CD14-positive monocyte (primary cell): ENCODE measurements around the gene VEPH1. TPM values are rescaled to one million over a fixed set of nuclear protein-coding genes. Genes with fewer than 3 reads are reported as not detected.

Source experiments
- DNase-seq, 3 donors: peaks; one replicate each; pipeline ENCODE4 v3.0.0-alpha.2; 2011 to 2022
- H2AFZ ChIP-seq: 2 replicates; pipeline ENCODE4 v1.6.0; 2012; ENCODE audit warnings: mild to moderate bottlenecking, low read depth, low read length, inconsistent platforms; ENCODE audit not compliant: insufficient read depth, poor library complexity, severe bottlenecking
- H3K27ac ChIP-seq, 2 donors: 1 replicate in 1 of 2; 2 replicates in 1 of 2; pipeline ENCODE4 v1.5.1; 2012 to 2013; ENCODE audit warnings: low read length in 2 of 2, control low read depth in 1 of 2, inconsistent platforms in 1 of 2, low read depth in 1 of 2, mild to moderate bottlenecking in 1 of 2
- H3K27me3 ChIP-seq, 2 donors: one replicate each; pipeline versions ENCODE4 v1.6.0 to v1.6.1; 2011 to 2013; ENCODE audit warnings: low read length in 2 of 2; ENCODE audit not compliant: control insufficient read depth in 2 of 2, insufficient read depth in 2 of 2
- H3K36me3 ChIP-seq, 2 donors: replicated peaks in 1 of 2; 1 replicate in 1 of 2; 2 replicates in 1 of 2; pipeline versions ENCODE4 v1.5.1 to v1.6.1; 2012 to 2013; ENCODE audit warnings: low read length in 2 of 2, control low read depth in 1 of 2, inconsistent platforms in 1 of 2, mild to moderate bottlenecking in 1 of 2; ENCODE audit not compliant: insufficient read depth in 2 of 2, control insufficient read depth in 1 of 2
- H3K4me1 ChIP-seq, 2 donors: 1 replicate in 1 of 2; 2 replicates in 1 of 2; pipeline versions ENCODE4 v1.5.1 to v1.6.1; 2012 to 2013; ENCODE audit warnings: low read length in 2 of 2, control low read depth in 1 of 2, inconsistent platforms in 1 of 2, mild to moderate bottlenecking in 1 of 2, moderate library complexity in 1 of 2; ENCODE audit not compliant: insufficient read depth in 2 of 2, control insufficient read depth in 1 of 2
- H3K4me2 ChIP-seq: replicated peaks from 2 replicates; pipeline ENCODE3; 2012; ENCODE audit warnings: low read length, moderate library complexity, mild to moderate bottlenecking; ENCODE audit not compliant: poor library complexity, severe bottlenecking; ENCODE audit errors: extremely low read depth
- H3K4me3 ChIP-seq, 3 experiments: fragments of 200-600 bp in 1 of 3; sonication (generic) in 1 of 3; replicated peaks in 1 of 3; 1 replicate in 2 of 3; 2 replicates in 1 of 3; pipeline ENCODE4 v1.5.1; 2011 to 2013; ENCODE audit warnings: low read length in 3 of 3, mild to moderate bottlenecking in 3 of 3, control low read depth in 2 of 3, low read depth in 2 of 3, inconsistent platforms in 1 of 3, moderate library complexity in 1 of 3
- H3K79me2 ChIP-seq: 2 replicates; pipeline ENCODE4 v1.6.0; 2012; ENCODE audit warnings: mild to moderate bottlenecking, control low read depth, inconsistent platforms, low read length, moderate library complexity; ENCODE audit not compliant: insufficient read depth
- H3K9ac ChIP-seq: 2 replicates; pipeline ENCODE4 v1.6.0; 2017; ENCODE audit warnings: low read length, mild to moderate bottlenecking; ENCODE audit not compliant: insufficient read depth, poor library complexity, severe bottlenecking
- H3K9me3 ChIP-seq, 2 donors: replicated peaks in 1 of 2; 1 replicate in 1 of 2; 2 replicates in 1 of 2; pipeline versions ENCODE4 v1.5.1 to v1.6.1; 2012 to 2013; ENCODE audit warnings: low read length in 2 of 2, control low read depth in 1 of 2; ENCODE audit not compliant: control insufficient read depth in 1 of 2, insufficient read depth in 1 of 2
- H4K20me1 ChIP-seq: 2 replicates; pipeline ENCODE4 v1.6.0; 2012; ENCODE audit warnings: mild to moderate bottlenecking, low read length, control low read depth, moderate library complexity; ENCODE audit not compliant: insufficient read depth
- H3K27ac Mint-ChIP-seq, 7 donors: one replicate each; pipeline ENCODE4 v1.8.0; 2020; ENCODE audit warnings: mild to moderate bottlenecking in 7 of 7, mixed read lengths in 7 of 7, moderate library complexity in 6 of 7, inconsistent platforms in 2 of 7
- H3K27me3 Mint-ChIP-seq, 3 donors: one replicate each; pipeline ENCODE4 v1.8.0; 2021 to 2022; ENCODE audit warnings: low read depth in 3 of 3, mild to moderate bottlenecking in 3 of 3, mixed read lengths in 3 of 3, moderate library complexity in 3 of 3, inconsistent platforms in 1 of 3
- H3K36me3 Mint-ChIP-seq, 2 donors: one replicate each; pipeline ENCODE4 v1.8.0; 2020; ENCODE audit warnings: mixed read lengths in 2 of 2, inconsistent platforms in 1 of 2, mild to moderate bottlenecking in 1 of 2
- H3K4me1 Mint-ChIP-seq: one replicate; pipeline ENCODE4 v1.8.0; 2020; ENCODE audit warnings: mild to moderate bottlenecking, mixed read lengths
- H3K4me3 Mint-ChIP-seq, 2 donors: one replicate each; pipeline ENCODE4 v1.8.0; 2020; ENCODE audit warnings: mild to moderate bottlenecking in 2 of 2, mixed read lengths in 2 of 2, moderate library complexity in 1 of 2
- H3K9me3 Mint-ChIP-seq, 7 donors: one replicate each; pipeline ENCODE4 v1.8.0; 2020 to 2022; ENCODE audit warnings: mixed read lengths in 7 of 7, mild to moderate bottlenecking in 6 of 7, moderate library complexity in 6 of 7, inconsistent platforms in 2 of 7
- CTCF ChIP-seq: fragments of 200-600 bp; IDR thresholded peaks from one replicate; pipeline ENCODE4 v1.8.0; 2022; ENCODE audit warnings: antibody characterized with exemption, mild to moderate bottlenecking
- WGBS: methylation state at CpG from one replicate; pipeline ENCODE4 v1.1.5; 2013; ENCODE audit warnings: missing lambda C conversion rate; ENCODE audit not compliant: insufficient coverage; 5-methylcytosine and 5-hydroxymethylcytosine counted together
- intact Hi-C, 2 donors: fragments of 100-400 bp; cut with micrococcal nuclease; formaldehyde crosslinking; loops; one replicate each; pipeline versions ENCODE4 v1.15.0 to v1.15.1; 2023
- polyA plus RNA-seq, 3 donors: library from polyadenylated mRNA; depleted of rRNA in 1 of 3; unstranded in 2 of 3; stranded (reverse) in 1 of 3; fragments of 300-500 nt in 2 of 3; fragments of >200 nt in 1 of 3; fragmentation: Illumina TruSeq in 2 of 3; gene quantifications; 1 replicate in 2 of 3; 2 replicates in 1 of 3; pipeline ENCODE4 v1.2.3, GENCODE V29; 2012 to 2021

The VEPH1 gene
- polyA plus RNA-seq, 3 donors: 0.44 TPM; not detected in 2

GRCh38 chr3:157318639-157319288 lies 184.5 kb downstream of the VEPH1 start:
- no peaks in the 10 kb centered on the region for H3K4me1 ChIP-seq
- no peak for TF ChIP-seq CTCF
- no peaks in the 10 kb centered on the region for H3K79me2 ChIP-seq
- H3K9me3 ChIP-seq: no peaks in the 10 kb centered on the region
- H3K4me2 ChIP-seq: no peak overlapping the region
- no peaks in the 10 kb centered on the region for H3K27me3 ChIP-seq
- no peaks in the 10 kb centered on the region for H3K9me3 Mint-ChIP-seq
- H3K4me1 Mint-ChIP-seq: no peaks in the 10 kb centered on the region
- no peak overlapping the region for H2AFZ ChIP-seq
- no peak overlapping the region for H3K4me3 ChIP-seq
- H3K9ac ChIP-seq: no peak overlapping the region
- no peaks in the 10 kb centered on the region for H3K36me3 ChIP-seq
- H4K20me1 ChIP-seq: no peaks in the 10 kb centered on the region
- WGBS: 100% methylated on average over 1 of the region's 5 CpGs
- intact Hi-C loops: no loop called here
- DNase-seq: no peak
- H3K27ac ChIP-seq: no peak overlapping the region
- H3K27ac Mint-ChIP-seq: no peak overlapping the region
- H3K36me3 Mint-ChIP-seq: no peaks in the 10 kb centered on the region
- no peaks in the 10 kb centered on the region for H3K27me3 Mint-ChIP-seq
- H3K4me3 Mint-ChIP-seq: no peak overlapping the region

GRCh38 chr3:157317895-157318294 lies 185.3 kb downstream of the VEPH1 start:
- Histone ChIP-seq H3K4me2 (no peak overlapping the region), H3K4me1 (no peaks in the 10 kb centered on the region), H3K9me3 (no peaks in the 10 kb centered on the region), H4K20me1 (no peaks in the 10 kb centered on the region), H3K27ac (no peak overlapping the region), H3K4me3 (no peak overlapping the region), H3K36me3 (no peaks in the 10 kb centered on the region), H3K9ac (no peak overlapping the region), H2AFZ (no peak overlapping the region), H3K27me3 (no peaks in the 10 kb centered on the region), H3K79me2 (no peaks in the 10 kb centered on the region)
- 100% methylated on average over 1 of the region's 1 CpG for WGBS
- no peaks in the 10 kb centered on the region for H3K4me1 Mint-ChIP-seq
- intact Hi-C loops: no loop called here
- TF ChIP-seq CTCF: no peak
- no peaks in the 10 kb centered on the region for H3K27me3 Mint-ChIP-seq
- no peak overlapping the region for H3K27ac Mint-ChIP-seq
- DNase-seq: no peak
- H3K36me3 Mint-ChIP-seq: no peaks in the 10 kb centered on the region
- peaks cover 0 to 3% (median 0%) of the 10 kb centered on the region in 7 donors for H3K9me3 Mint-ChIP-seq
- no peak overlapping the region for H3K4me3 Mint-ChIP-seq
